Ureter (tissue), 1 donor: ENCODE data around the gene MVD. TPM values are rescaled to one million over a fixed set of nuclear protein-coding genes. Genes with fewer than 3 reads are reported as not detected.
A peak's percentile ranks its signal among the peaks of the same experiment; 100 is the strongest.

Experiments
- DNase-seq: peaks from one replicate; pipeline ENCODE4 v3.0.0-alpha.2; 2020; ENCODE audit warnings: low spot score
- total RNA-seq: library from RNA; stranded (reverse); gene quantifications from one replicate; pipeline ENCODE4 v1.2.4, GENCODE V29; 2023
- donor health status: DM: yes; HTN: yes; CAD: no.

MVD gene
- total RNA-seq, 1 donor from 2014 or later, result 43.9 TPM

GRCh38 chr16:88697116-88697830 is 34.4 kb upstream of the MVD start:
- DNase-seq, result no peak

- DNase-seq, result no peak
These were observed 33.5 kb upstream of the MVD start for GRCh38 chr16:88696441-88696840.

GRCh38 chr16:88695753-88696152 is 32.9 kb upstream of the MVD start:
- no peak for DNase-seq

GRCh38 chr16:88695218-88695617 is 32.3 kb upstream of the MVD start:
- no peak for DNase-seq

- no peak for DNase-seq
These were observed 31.6 kb upstream of the MVD start for GRCh38 chr16:88694221-88695087.

GRCh38 chr16:88693420-88694177 is 30.7 kb upstream of the MVD start:
- DNase-seq, result no peak

GRCh38 chr16:88692861-88693260 is 30.0 kb upstream of the MVD start:
- DNase-seq, result no peak

GRCh38 chr16:88691924-88692560 is 29.2 kb upstream of the MVD start:
- peak; percentile 67 for DNase-seq

- DNase-seq, result no peak
These were observed 28.4 kb upstream of the MVD start for GRCh38 chr16:88691129-88691813.

GRCh38 chr16:88690341-88691128 is 27.6 kb upstream of the MVD start:
- no peak for DNase-seq

GRCh38 chr16:88688013-88688778 is 25.3 kb upstream of the MVD start:
- no peak for DNase-seq

GRCh38 chr16:88687676-88688012 is 24.8 kb upstream of the MVD start:
- DNase-seq, result no peak

GRCh38 chr16:88687254-88687576 is 24.3 kb upstream of the MVD start:
- DNase-seq, result no peak

GRCh38 chr16:88686439-88687253 is 23.8 kb upstream of the MVD start, which contains the start of gene SNAI3:
SNAI3 (minus strand) TSS chr16:88686507; CDS start chr16:88686406, 101 bp downstream.
- peak; percentile 85 for DNase-seq

GRCh38 chr16:88686062-88686438 is 23.2 kb upstream of the MVD start:
- DNase-seq, result no peak

GRCh38 chr16:88685156-88686061 is 22.5 kb upstream of the MVD start:
- no peak for DNase-seq

- DNase-seq, result no peak
These were observed 21.8 kb upstream of the MVD start for GRCh38 chr16:88684569-88685155.
